Nephron progenitor cell (in vitro differentiated cells): ENCODE data around the gene ENOX1.
"Not testable (repeated sequence)": the region's sequence is repeated elsewhere in the genome, so short reads cannot be mapped to it uniquely, and the experiment has no call there.

Source experiments
- DNase-seq: peaks from one replicate; pipeline ENCODE4 v3.0.0; 2021
- H3K27ac Mint-ChIP-seq: 2 replicates; pipeline ENCODE4 v1.8.0; 2021; ENCODE audit warnings: mild to moderate bottlenecking, moderate library complexity, mixed read lengths
- H3K27me3 Mint-ChIP-seq: 2 replicates; pipeline ENCODE4 v1.8.0; 2021; ENCODE audit warnings: mild to moderate bottlenecking, low read depth, mixed read lengths; ENCODE audit not compliant: poor library complexity
- H3K36me3 Mint-ChIP-seq: 2 replicates; pipeline ENCODE4 v1.8.0; 2021; ENCODE audit warnings: low read depth, mixed read lengths
- H3K4me1 Mint-ChIP-seq: 2 replicates; pipeline ENCODE4 v1.8.0; 2021; ENCODE audit warnings: mixed read lengths
- H3K4me3 Mint-ChIP-seq: 2 replicates; pipeline ENCODE4 v1.8.0; 2021; ENCODE audit warnings: mild to moderate bottlenecking, moderate library complexity, mixed read lengths
- H3K9me3 Mint-ChIP-seq: 2 replicates; pipeline ENCODE4 v1.8.0; 2021; ENCODE audit warnings: mild to moderate bottlenecking, moderate library complexity, mixed read lengths
- TF ChIP-seq, protein P1 (sequence below): fragments of 200-600 bp; sonication (generic); IDR thresholded peaks from 2 replicates; pipeline ENCODE4 v1.5.0; 2021; ENCODE audit warnings: antibody characterized with exemption

ENOX1 gene

DNA sequence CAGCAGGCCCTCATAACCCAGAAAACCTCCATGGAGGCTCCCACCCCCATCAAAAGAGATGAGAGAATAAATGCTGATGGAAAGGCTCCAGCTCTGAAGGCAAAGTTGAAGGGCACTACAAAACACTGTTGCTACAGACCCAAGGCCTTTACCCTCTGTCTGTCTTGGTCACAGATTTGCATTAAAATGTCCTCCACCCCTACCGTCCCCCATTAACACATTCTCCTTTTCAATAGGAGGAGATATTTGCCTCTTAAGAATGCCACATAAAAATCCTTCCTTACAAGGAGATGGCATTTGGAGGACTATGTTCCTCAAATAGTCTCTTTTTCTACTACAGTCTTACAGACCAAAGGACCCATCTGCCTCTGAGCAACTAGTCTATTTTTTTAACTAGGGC, 361.5 kb downstream of the ENOX1 start:
- Mint-ChIP-seq H3K4me1 (peaks cover 13% of the 10 kb centered on the region), H3K27me3 (peaks cover 3% of the 10 kb centered on the region), H3K27ac (no peak overlapping the region), H3K9me3 (peaks cover 7% of the 10 kb centered on the region), H3K36me3 (no peaks in the 10 kb centered on the region), H3K4me3 (no peak overlapping the region)
- no peak for DNase-seq
- TF ChIP-seq, protein P1, sequence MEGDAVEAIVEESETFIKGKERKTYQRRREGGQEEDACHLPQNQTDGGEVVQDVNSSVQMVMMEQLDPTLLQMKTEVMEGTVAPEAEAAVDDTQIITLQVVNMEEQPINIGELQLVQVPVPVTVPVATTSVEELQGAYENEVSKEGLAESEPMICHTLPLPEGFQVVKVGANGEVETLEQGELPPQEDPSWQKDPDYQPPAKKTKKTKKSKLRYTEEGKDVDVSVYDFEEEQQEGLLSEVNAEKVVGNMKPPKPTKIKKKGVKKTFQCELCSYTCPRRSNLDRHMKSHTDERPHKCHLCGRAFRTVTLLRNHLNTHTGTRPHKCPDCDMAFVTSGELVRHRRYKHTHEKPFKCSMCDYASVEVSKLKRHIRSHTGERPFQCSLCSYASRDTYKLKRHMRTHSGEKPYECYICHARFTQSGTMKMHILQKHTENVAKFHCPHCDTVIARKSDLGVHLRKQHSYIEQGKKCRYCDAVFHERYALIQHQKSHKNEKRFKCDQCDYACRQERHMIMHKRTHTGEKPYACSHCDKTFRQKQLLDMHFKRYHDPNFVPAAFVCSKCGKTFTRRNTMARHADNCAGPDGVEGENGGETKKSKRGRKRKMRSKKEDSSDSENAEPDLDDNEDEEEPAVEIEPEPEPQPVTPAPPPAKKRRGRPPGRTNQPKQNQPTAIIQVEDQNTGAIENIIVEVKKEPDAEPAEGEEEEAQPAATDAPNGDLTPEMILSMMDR, result no peak

DNA sequence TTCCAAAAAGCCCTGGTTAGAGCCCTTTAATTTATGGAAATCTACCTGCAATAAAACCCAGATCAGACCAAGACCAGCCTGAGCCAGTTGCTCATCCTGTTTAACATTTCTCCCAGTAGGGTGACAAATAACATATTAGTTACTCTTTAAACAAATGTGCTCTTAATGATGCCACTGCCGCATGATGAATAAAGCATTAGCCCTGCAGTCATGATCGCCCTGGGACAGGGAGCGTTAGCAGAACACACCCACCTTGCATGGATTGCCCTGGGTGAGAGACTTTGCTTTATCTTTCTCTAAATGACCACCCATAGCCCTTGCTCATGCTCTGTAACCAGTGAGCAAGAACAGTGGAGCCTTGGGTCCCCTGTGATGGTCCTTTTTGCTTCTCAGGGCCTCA, 362.4 kb downstream of the ENOX1 start:
- H3K27me3 Mint-ChIP-seq, result no peaks in the 10 kb centered on the region
- no peaks in the 10 kb centered on the region for H3K36me3 Mint-ChIP-seq
- peaks cover 13% of the 10 kb centered on the region for H3K4me1 Mint-ChIP-seq
- DNase-seq, result no peak
- TF ChIP-seq, protein P1, result no peak
- no peak overlapping the region for H3K27ac Mint-ChIP-seq
- peaks cover 12% of the 10 kb centered on the region for H3K9me3 Mint-ChIP-seq
- no peak overlapping the region for H3K4me3 Mint-ChIP-seq

DNA sequence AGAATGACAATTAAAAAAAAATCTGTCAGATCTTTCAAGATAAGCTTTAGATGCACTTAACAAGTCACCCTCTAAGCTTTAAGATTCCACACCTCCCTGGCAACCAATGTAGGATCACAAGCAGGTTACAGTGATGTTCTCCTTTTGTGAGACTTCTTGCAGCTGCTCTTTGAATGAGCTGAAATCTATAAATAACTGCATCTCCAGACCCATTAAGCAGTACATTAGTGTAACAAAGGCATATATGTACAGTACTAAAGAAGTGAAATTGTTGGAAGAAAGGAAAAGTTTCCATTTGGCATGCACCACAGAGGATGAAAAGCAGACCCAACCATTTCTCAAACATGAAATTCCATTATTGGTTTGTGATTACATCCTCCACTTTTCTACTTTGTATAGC, 364.7 kb downstream of the ENOX1 start:
- no peak for DNase-seq
- Mint-ChIP-seq H3K9me3 (peaks cover 19% of the 10 kb centered on the region), H3K36me3 (no peaks in the 10 kb centered on the region), H3K27me3 (no peaks in the 10 kb centered on the region), H3K4me3 (no peak overlapping the region), H3K4me1 (no peaks in the 10 kb centered on the region), H3K27ac (no peak overlapping the region)
- TF ChIP-seq, protein P1, result no peak

DNA sequence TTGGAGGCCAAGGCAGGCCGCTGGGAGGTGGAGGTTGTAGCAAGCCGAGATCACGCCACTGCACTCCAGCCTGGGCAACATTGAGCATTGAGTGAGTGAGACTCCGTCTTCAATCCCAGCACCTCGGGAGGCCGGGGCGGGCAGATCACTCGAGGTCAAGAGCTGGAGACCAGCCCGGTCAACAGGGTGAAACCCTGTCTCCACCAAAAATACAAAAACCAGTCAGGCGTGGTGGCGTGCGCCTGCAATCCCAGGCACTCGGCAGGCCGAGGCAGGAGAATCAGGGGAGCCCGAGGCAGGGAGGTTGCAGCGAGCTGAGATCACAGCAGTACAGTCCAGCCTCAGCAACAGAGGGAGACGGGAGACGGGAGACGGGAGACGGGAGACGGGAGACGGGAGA, 369.9 kb downstream of the ENOX1 start:
- not testable (repeated sequence) for H3K4me3 Mint-ChIP-seq, H3K27me3 Mint-ChIP-seq, H3K36me3 Mint-ChIP-seq, H3K4me1 Mint-ChIP-seq, DNase-seq, H3K27ac Mint-ChIP-seq
- H3K9me3 Mint-ChIP-seq, result peaks cover 30% of the 10 kb centered on the region

DNA sequence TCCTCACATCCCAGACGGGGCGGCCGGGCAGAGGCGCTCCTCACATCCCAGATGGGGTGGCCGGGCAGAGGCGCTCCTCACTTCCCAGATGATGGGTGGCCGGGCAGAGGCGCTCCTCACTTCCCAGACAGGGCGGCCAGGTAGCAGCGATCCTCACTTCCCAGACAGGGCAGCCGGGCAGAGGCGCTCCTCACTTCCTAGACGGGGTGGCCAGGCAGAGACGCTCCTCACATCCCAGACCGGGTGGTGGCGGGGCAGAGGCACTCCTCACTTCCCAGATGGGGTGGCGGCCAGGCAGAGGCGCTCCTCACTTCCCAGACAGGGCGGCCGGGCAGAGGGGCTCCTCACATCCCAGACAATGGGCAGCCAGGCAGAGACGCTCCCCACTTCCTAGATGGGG, 370.4 kb downstream of the ENOX1 start:
- not testable (repeated sequence) for H3K4me3 Mint-ChIP-seq, DNase-seq, H3K36me3 Mint-ChIP-seq, H3K27ac Mint-ChIP-seq, H3K27me3 Mint-ChIP-seq, H3K4me1 Mint-ChIP-seq
- H3K9me3 Mint-ChIP-seq, result peaks cover 30% of the 10 kb centered on the region

DNA sequence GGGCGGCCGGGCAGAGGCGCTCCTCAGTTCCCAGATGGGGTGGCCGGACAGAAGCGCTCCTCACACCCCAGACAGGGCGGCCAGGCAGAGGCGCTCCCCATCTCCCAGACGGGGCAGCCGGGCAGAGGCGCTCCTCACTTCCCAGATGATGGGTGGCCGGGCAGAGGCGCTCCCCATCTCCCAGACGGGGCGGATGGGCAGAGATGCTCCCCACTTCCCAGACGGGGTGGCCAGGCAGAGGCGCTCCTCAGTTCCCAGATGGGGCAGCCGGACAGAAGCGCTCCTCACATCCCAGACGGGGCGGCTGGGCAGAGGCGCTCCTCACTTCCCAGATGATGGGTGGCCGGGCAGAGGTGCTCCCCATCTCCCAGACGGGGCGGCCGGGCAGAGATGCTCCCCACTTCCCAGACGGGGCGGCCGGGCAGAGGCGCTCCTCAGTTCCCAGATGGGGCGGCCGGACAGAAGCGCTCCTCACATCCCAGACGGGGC, 370.8 kb downstream of the ENOX1 start:
- H3K27me3 Mint-ChIP-seq, H3K27ac Mint-ChIP-seq, H3K36me3 Mint-ChIP-seq, H3K4me3 Mint-ChIP-seq, DNase-seq, H3K4me1 Mint-ChIP-seq: not testable (repeated sequence)
- H3K9me3 Mint-ChIP-seq, result peaks cover 29% of the 10 kb centered on the region

DNA sequence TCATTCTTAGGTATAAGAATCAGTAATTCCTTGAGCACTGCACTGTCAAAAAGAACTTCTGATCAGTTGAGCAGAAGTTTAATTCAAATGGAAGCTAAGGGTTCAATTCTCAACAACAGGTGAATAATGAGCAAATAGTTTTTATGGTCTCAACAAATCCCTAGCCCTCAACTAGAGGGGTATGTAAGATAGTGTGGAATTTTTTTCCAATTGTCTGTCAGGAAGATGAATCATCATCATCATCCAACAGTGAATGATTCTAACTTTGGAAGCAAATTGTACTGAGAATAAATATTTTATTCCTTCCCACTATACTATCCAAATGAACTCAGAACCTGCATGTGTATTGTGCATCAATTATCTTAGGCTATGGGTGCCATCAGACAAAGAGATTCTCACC, 372.7 kb downstream of the ENOX1 start:
- Mint-ChIP-seq H3K9me3 (peaks cover 18% of the 10 kb centered on the region), H3K4me3 (no peak overlapping the region), H3K27me3 (no peaks in the 10 kb centered on the region), H3K27ac (no peak overlapping the region), H3K36me3 (no peaks in the 10 kb centered on the region), H3K4me1 (peaks cover 9% of the 10 kb centered on the region)
- TF ChIP-seq, protein P1, result no peak
- DNase-seq, result no peak
